Esophagus muscularis mucosa (tissue), 4 donors: ENCODE data around the gene HMGN4. TPM values are rescaled to one million over a fixed set of nuclear protein-coding genes. Genes with fewer than 3 reads are reported as not detected.
A peak's percentile ranks its signal among the peaks of the same experiment; 100 is the strongest.

Source experiments
- DNase-seq: peaks from one replicate; pipeline ENCODE4 v3.0.0-alpha.2; 2017; ENCODE audit errors: extremely low spot score
- H3K27ac ChIP-seq, 4 donors: fragments of 200-600 bp; sonication (generic); replicated peaks in 1 of 4; 1 replicate in 3 of 4; 2 replicates in 1 of 4; pipeline ENCODE4 v1.5.1; 2016 to 2019; ENCODE audit warnings: mild to moderate bottlenecking in 1 of 4
- H3K27me3 ChIP-seq, 4 donors: fragments of 200-600 bp; sonication (generic); one replicate each; pipeline versions ENCODE4 v1.5.1 to v1.6.0; 2016 to 2019
- H3K36me3 ChIP-seq, 4 donors: fragments of 200-600 bp; sonication (generic); one replicate each; pipeline ENCODE4 v1.5.1; 2016 to 2019
- H3K4me1 ChIP-seq, 4 donors: fragments of 200-600 bp; sonication (generic); one replicate each; pipeline ENCODE4 v1.5.1; 2016 to 2019
- H3K4me3 ChIP-seq, 4 donors: fragments of 200-600 bp; sonication (generic); 1 replicate in 2 of 4; 2 replicates in 2 of 4; pipeline ENCODE4 v1.5.1; 2016 to 2019; ENCODE audit warnings: mild to moderate bottlenecking in 4 of 4, moderate library complexity in 1 of 4
- H3K9me3 ChIP-seq, 4 donors: fragments of 200-600 bp; sonication (generic); 1 replicate in 3 of 4; 2 replicates in 1 of 4; pipeline ENCODE4 v1.5.1; 2016 to 2019
- EP300 ChIP-seq: sonication (generic); formaldehyde crosslinking; IDR thresholded peaks from one replicate; pipeline ENCODE4 v1.6.1; 2017; ENCODE audit warnings: antibody characterized with exemption
- POLR2A ChIP-seq: fragments of 450-650 bp; IDR thresholded peaks from one replicate; pipeline ENCODE4 v1.6.1; 2017; ENCODE audit warnings: antibody characterized with exemption, moderate library complexity, mild to moderate bottlenecking, low read depth
- POLR2AphosphoS5 ChIP-seq, 2 donors: sonication (generic); formaldehyde crosslinking; IDR thresholded peaks; one replicate each; pipeline ENCODE4 v1.6.1; 2017; ENCODE audit warnings: antibody characterized with exemption in 2 of 2
- WGBS: methylation state at CpG from one replicate; pipeline ENCODE4 v1.1.5; 2018; 5-methylcytosine and 5-hydroxymethylcytosine counted together
- intact Hi-C: fragments of 100-400 bp; cut with DNase I; formaldehyde crosslinking; loops from one replicate; pipeline ENCODE4 v1.15.1; 2023
- total RNA-seq, 4 donors: library from RNA; depleted of rRNA; stranded (reverse); fragments of >200 nt; gene quantifications; one replicate each; pipeline versions ENCODE4 v1.1.0 to v1.2.1, GENCODE V29; 2016
- TF ChIP-seq, protein P1 (sequence below), 3 experiments: fragments of 200-600 bp in 2 of 3; fragments of 450-650 bp in 1 of 3; sonication (generic) in 2 of 3; IDR thresholded peaks; one replicate each; pipeline ENCODE4 v1.5.1; 2017 to 2019; ENCODE audit warnings: antibody characterized with exemption in 3 of 3, mild to moderate bottlenecking in 2 of 3, moderate library complexity in 1 of 3

HMGN4 gene
- total RNA-seq, 4 donors from 2014 or later, result 80.2 to 117 (median 86.5) TPM

GRCh38 chr6:26537160-26537845 lies 863 bp upstream of the HMGN4 start:
- peak; percentile 99 for DNase-seq
- Histone ChIP-seq H3K36me3 (peaks cover 0 to 13% (median 6%) of the 10 kb centered on the region in 4 donors), H3K27me3 (no peaks in the 10 kb centered on the region), H3K9me3 (peaks cover 0 to 5% (median 0%) of the 10 kb centered on the region in 4 donors), H3K4me3 (peak overlapping the region; percentile 76 to 95 (median 82)), H3K4me1 (peaks cover 37 to 63% (median 52%) of the 10 kb centered on the region in 4 donors), H3K27ac (peak overlapping the region; percentile 91 to 97 (median 94))
- 0% methylated on average over 37 of the region's 37 CpGs for WGBS
- TF ChIP-seq EP300 (no peak), POLR2A (no peak), POLR2AphosphoS5 (IDR thresholded peaks at IDR 0.05) (peak; percentile 63 to 87)
- TF ChIP-seq, protein P1, sequence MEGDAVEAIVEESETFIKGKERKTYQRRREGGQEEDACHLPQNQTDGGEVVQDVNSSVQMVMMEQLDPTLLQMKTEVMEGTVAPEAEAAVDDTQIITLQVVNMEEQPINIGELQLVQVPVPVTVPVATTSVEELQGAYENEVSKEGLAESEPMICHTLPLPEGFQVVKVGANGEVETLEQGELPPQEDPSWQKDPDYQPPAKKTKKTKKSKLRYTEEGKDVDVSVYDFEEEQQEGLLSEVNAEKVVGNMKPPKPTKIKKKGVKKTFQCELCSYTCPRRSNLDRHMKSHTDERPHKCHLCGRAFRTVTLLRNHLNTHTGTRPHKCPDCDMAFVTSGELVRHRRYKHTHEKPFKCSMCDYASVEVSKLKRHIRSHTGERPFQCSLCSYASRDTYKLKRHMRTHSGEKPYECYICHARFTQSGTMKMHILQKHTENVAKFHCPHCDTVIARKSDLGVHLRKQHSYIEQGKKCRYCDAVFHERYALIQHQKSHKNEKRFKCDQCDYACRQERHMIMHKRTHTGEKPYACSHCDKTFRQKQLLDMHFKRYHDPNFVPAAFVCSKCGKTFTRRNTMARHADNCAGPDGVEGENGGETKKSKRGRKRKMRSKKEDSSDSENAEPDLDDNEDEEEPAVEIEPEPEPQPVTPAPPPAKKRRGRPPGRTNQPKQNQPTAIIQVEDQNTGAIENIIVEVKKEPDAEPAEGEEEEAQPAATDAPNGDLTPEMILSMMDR (IDR thresholded peaks at IDR 0.05), result peak in 1 of 3 experiments; percentile 2
- intact Hi-C loops, result no loop called here

DNA sequence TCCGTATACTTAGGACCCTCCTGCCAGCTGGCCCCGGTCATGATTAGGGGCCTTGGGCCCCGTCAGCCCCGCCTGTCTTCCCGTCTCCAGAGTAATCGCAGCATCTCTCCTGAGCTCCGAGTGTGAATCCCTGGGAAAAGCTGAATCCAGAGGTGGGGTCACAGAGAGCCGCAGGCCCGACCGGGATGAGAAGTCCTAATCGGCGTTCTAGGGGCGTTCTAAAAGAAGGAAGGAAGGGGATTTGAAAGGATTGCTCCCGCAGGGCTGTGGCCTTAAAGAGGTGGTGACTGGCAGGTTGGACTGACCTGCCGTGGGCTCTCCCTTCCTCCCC lies 371 bp downstream of the HMGN4 start:
- peak overlapping the region; percentile 91 to 97 (median 94) for H3K27ac ChIP-seq
- H3K4me3 ChIP-seq, result peak overlapping the region; percentile 76 to 95 (median 82)
- DNase-seq, result no peak
- H3K4me1 ChIP-seq, result peaks cover 28 to 54% (median 48%) of the 10 kb centered on the region in 4 donors
- peaks cover 0 to 23% (median 11%) of the 10 kb centered on the region in 4 donors for H3K36me3 ChIP-seq
- intact Hi-C loops, result loop anchor here (2.0 kb wide), 1 partner anchor 14 kb away; no protein-coding TSS in a partner anchor
- TF ChIP-seq POLR2A, result no peak
- no peak for TF ChIP-seq POLR2AphosphoS5 (IDR thresholded peaks at IDR 0.05)
- TF ChIP-seq, protein P1 (IDR thresholded peaks at IDR 0.05), result no peak
- TF ChIP-seq EP300, result no peak
- WGBS, result 3% methylated on average over 12 of the region's 15 CpGs
- H3K27me3 ChIP-seq, result no peaks in the 10 kb centered on the region
- no peaks in the 10 kb centered on the region for H3K9me3 ChIP-seq

- WGBS, result 66% methylated on average over 16 of the region's 16 CpGs
- Histone ChIP-seq H3K4me3 (peak overlapping the region; percentile 76 to 95 (median 82)), H3K27me3 (no peaks in the 10 kb centered on the region), H3K4me1 (peaks cover 27 to 50% (median 45%) of the 10 kb centered on the region in 4 donors), H3K36me3 (peaks cover 0 to 25% (median 12%) of the 10 kb centered on the region in 4 donors), H3K27ac (peak overlapping the region; percentile 91 to 97 (median 94)), H3K9me3 (no peaks in the 10 kb centered on the region)
- DNase-seq, result no peak
- TF ChIP-seq POLR2A, result no peak
- TF ChIP-seq, protein P1 (IDR thresholded peaks at IDR 0.05), result no peak
- TF ChIP-seq EP300, result no peak
- TF ChIP-seq POLR2AphosphoS5 (IDR thresholded peaks at IDR 0.05), result no peak
- intact Hi-C loops, result loop anchor here (2.0 kb wide), 1 partner anchor 14 kb away; no protein-coding TSS in a partner anchor
These were observed 977 bp downstream of the HMGN4 start for GRCh38 chr6:26539071-26539615.

- WGBS, result 65% methylated on average over 1 of the region's 1 CpG
- TF ChIP-seq, protein P1 (IDR thresholded peaks at IDR 0.05), result no peak
- no peak for TF ChIP-seq POLR2AphosphoS5 (IDR thresholded peaks at IDR 0.05)
- TF ChIP-seq POLR2A, result no peak
- TF ChIP-seq EP300, result no peak
These were observed 3.4 kb downstream of the HMGN4 start for GRCh38 chr6:26541579-26541978.

More at GRCh38 chr6:26541579-26541978, 3.4 kb downstream of the HMGN4 start:
- intact Hi-C loops, result no loop called here
- Histone ChIP-seq H3K27me3 (no peaks in the 10 kb centered on the region), H3K4me1 (peaks cover 16 to 37% (median 32%) of the 10 kb centered on the region in 4 donors), H3K27ac (no peak overlapping the region), H3K4me3 (no peak overlapping the region), H3K36me3 (peaks cover 12 to 45% (median 29%) of the 10 kb centered on the region in 4 donors), H3K9me3 (no peaks in the 10 kb centered on the region)
- no peak for DNase-seq
